GM18507 (cell line): Measurements from ENCODE around the gene ADAMTS12.
"Not testable (repeated sequence)": the region's sequence is repeated elsewhere in the genome, so short reads cannot be mapped to it uniquely, and the experiment has no call there.

Experiments used
- DNase-seq: peaks from one replicate; pipeline ENCODE4 v3.0.0; 2011; ENCODE audit warnings: low read depth; ENCODE audit not compliant: insufficient read length; ENCODE audit errors: extremely low spot score
- FAIRE-seq: peaks from 2 replicates; lab custom pipeline; 2011; peaks lifted over from hg19 to GRCh38; lab: Jason Lieb, UNC

The ADAMTS12 gene

DNA sequence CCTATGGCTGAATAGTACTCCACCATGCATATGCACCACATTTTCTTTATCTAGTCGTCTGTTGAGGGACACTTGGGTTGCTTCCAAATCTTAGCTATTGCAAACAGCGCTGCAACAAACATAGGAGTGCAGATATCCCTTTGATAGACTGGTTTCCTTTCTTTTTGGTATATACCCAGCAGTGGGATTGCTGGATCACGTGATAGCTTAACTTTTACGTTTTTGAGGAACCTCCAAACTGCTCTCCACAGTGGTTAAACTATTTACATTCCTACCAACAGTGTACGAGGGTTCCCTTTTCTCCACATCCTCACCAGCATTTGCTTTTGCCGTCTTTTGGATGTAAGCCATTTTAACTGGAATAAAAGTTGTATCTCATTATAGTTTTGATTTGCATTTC, 308.5 kb downstream of the ADAMTS12 start:
- DNase-seq: no peak
- FAIRE-seq: no peak

GRCh38 chr5:33582417-33582816, 309.4 kb downstream of the ADAMTS12 start:
- no peak for DNase-seq
- no peak for FAIRE-seq

GRCh38 chr5:33579789-33580188, 312.0 kb downstream of the ADAMTS12 start:
- DNase-seq: no peak
- no peak for FAIRE-seq

GRCh38 chr5:33579152-33579551, 312.6 kb downstream of the ADAMTS12 start:
- FAIRE-seq (no peak), DNase-seq (no peak)

DNA sequence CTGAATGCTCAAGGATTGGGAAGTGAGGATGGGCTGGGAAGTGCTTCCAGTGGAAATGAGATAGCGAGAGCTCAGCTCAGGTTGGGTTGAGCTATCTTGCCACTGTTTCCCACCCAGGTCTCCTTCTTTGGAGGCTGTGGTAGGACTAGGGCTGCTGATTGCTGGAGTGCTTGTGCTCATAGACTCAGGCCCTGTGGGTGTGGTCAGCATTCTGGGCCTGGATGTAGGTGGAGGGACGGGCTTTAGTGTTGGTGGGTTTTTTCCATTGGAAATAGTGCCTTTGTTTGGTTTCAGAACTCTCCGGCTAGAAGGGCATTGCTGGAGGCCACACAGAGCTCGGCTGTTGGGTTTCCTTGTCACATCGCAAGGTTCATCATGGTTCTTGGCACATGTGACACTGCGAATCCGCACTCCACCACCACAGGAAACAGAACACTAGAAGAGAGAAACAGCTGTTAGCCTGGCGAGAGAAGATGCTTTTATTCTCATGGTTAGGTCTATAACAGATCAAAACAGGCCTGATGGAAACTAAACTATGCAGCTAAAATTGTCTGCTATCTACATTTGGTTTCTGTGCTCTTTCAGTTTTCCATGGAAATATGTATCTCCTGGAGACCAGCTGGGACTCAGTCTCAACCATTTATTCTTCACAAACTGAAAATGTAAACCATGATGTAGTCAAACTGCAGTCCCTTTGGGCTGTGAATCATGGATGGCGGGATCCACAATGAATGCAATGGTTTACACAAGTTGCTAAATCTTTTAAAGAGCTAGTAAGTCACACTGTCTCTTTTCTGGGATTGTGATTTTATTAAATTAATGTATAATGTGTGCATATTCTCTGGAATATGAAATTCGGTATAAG, 314.8 kb downstream of the ADAMTS12 start:
- DNase-seq (no peak), FAIRE-seq (no peak)

GRCh38 chr5:33565324-33565723, 326.5 kb downstream of the ADAMTS12 start:
- no peak for FAIRE-seq
- DNase-seq: no peak

DNA sequence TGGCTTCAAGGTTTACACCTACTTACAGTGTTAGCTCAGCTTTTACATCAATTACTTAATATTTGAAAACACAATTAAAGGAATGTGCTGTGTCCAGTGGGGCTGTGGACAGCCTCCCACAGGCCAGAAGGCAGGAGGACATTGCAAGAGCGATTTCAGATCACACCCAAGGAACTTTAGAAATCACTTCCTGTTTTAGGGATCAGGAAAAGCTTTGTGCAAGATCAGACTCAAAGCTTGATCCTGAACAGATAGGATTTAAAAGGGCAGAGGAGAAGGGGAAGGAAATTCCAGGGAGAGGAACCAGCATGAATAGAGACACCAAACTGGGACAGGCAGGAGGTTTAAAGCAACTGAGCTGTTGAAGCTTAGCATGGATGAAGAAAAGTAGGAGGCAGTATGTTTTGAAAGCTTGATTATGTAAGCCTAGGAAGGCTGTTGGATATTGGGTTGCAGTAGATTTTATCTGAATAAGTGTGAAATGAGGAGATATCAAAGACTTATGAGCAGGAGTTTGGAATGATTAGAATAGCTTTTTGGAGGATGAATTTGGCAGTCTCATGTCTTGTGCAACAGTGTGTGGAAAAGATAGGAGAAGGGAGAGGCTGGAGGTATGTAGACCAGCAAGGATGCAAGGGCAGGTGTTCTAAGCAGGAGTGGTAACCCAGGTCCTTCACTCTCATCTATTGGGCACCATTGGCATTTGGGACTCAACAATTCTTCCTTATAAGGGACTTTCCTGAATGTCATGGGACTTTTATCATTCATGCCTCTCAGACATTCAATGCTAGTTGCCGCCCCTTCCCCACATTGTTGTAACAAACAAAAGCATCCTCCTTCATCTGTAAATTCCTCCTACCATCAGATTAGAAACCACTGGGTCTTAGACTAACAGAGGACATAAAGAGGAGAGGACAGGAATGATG, 327.5 kb downstream of the ADAMTS12 start:
- FAIRE-seq: no peak
- no peak for DNase-seq

DNA sequence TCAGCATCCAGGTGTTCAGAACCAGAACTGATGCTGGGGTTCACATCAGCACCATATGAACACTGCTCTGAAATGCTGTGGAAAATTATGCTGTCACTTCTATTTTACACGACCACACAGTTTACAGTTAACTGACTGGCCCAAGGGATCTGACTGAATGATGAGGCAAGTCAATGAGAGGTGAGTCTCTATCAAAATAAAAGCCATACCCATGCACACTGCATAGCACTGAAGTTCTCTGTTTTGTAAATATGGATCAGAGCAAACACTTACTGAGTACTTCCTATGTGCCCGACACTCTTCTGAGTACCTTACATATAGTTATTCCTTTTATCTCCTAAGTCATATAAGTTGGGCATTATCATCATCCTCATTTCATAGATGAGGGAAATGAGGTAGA, 328.3 kb downstream of the ADAMTS12 start:
- DNase-seq (no peak), FAIRE-seq (no peak)

DNA sequence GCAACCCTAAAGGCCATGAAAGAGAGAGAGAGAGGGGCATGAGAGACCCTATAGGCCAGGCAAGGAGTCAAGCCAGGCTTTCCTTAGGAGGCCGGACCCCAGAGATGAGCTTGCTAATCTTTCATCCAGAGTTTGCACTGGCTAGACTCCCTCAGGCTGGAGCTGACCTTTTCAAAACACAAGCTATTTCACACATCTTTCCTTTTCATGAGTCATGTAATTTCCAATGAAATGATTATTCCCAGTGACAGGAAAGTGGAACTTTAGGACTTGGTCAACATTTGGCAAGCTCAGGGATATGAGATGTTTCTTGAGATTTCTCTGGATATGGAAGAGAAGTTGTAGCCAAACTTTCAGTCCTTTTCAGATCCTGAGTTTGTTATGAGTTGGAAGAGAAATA, 333.3 kb downstream of the ADAMTS12 start:
- DNase-seq (no peak), FAIRE-seq (no peak)

DNA sequence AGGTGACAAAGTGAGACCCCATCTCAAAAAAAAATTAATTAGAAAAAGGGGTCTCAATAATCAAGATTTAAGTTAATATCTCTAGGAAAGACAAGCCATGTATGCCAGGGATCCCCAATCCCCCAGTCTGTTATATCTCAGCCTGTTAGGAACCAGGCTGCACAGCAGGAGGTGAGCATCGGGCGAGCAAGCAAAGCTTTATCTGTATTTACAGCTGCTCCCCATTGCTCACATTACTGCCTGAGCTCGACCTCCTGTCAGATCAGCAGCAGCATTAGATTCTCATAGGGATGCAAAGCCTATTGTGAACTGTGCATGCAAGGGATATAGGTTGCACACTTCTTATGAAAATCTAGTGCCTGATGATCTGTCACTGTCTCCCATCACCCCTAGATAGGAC, 334.2 kb downstream of the ADAMTS12 start:
- DNase-seq (no peak), FAIRE-seq (no peak)

DNA sequence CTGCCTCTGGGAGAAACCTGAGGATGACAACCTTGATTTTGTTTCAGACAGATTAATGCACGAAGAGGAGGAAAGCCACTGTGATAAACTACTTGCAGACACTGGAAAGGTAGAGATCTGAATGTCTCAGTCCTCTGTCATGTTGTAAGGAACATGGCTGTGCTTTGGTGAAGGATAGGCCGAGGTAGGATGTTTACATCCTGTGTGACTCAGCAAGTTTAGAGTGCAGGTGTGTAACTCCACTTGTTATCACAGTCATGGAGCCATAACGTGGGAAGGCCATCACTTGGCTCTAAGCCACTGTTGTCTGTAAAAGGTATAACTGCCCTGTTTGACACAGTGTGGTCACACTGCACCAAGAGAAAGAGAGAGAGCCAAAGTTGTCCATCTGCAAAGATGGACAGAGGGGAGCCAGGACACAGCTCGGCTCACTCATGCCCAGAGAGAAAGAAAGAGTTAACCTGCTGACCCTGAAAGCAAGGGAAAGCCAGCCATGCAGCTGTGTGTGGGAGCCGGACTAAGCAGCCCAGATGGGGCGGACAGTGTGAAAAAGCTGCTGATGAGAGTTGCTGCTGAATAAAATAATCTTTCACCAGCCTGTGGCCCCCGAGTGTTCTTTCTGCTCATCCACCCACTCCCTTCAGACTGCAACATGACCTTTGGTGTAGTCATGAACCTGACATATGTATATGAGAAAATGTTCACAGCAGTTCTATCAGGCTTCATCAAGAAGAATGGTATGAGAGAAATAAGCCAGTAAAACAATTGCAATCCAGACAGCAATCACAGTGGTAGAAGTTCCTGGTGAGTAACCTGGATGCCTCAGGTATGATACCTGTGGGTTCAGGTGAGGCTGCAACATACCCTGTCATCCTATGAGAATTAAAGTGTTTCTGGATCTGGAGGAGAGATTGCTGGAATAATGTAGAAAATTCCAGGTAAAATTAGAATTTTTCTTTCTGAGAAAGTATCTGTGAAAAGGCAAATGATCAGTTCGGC, 335.2 kb downstream of the ADAMTS12 start:
- no peak for DNase-seq
- FAIRE-seq: no peak

GRCh38 chr5:33549982-33550567, 341.7 kb downstream of the ADAMTS12 start:
- FAIRE-seq (no peak), DNase-seq (no peak)

- DNase-seq, FAIRE-seq: not testable (repeated sequence)
These were observed 352.0 kb downstream of the ADAMTS12 start for GRCh38 chr5:33539790-33540189.

GRCh38 chr5:33539212-33539611, 352.6 kb downstream of the ADAMTS12 start:
- DNase-seq: no peak
- no peak for FAIRE-seq

DNA sequence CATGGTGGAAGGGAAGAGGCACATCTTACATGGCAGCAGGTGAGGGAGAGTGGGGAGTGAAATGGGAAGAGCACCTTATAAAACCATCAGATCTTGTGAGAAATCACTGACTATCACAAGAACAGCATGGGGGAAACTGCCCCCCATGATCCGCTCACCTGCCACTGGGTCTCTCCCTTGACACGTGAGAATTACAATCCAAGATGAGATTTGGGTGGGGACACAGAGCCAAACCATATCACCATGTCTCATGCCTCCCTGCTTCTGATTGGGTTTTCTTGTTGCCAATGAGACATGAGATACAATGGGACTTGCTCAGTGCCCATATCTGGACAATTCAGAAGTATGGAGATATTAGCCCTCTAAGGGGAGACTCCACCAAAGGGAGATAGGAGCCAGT, 353.6 kb downstream of the ADAMTS12 start:
- no peak for DNase-seq
- FAIRE-seq: no peak

DNA sequence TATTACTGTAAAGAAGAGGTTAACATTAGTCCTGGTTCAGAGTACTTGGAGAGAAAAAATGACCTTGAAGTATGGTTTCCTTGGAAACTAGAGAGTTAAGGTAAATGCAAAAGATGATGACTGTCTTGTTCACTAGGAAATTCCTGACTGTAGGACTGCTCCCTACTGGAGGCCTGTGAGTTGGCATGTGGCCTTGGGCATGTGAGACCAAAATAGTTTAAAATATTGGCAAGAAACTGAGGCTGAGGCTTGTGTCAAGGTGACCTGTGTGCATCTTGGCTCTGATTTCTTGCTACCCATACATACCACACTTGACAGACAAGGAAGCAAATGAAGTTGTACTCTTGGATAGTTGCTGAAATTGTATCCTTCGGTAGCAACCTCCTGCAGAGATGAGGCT, 354.6 kb downstream of the ADAMTS12 start:
- FAIRE-seq (no peak), DNase-seq (no peak)

DNA sequence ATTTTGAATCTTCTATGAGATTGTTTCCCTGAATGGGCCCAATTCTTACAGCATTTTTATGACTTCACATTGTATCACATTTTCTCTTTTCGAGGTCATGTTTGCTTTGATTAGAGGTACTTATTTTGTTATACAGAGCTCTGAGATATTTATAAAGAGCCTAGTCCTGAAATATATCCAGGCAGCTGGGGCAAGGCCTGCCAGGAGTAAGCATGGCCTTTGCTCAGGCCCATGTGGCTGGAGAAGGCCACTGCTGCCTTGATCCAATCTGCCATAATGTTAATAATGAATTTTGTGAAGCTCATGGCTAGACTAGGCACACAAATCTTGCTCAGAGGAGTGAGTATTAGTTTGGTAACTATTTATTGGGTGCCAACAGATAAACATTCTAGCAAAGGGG, 355.0 kb downstream of the ADAMTS12 start:
- FAIRE-seq: no peak
- DNase-seq: no peak

DNA sequence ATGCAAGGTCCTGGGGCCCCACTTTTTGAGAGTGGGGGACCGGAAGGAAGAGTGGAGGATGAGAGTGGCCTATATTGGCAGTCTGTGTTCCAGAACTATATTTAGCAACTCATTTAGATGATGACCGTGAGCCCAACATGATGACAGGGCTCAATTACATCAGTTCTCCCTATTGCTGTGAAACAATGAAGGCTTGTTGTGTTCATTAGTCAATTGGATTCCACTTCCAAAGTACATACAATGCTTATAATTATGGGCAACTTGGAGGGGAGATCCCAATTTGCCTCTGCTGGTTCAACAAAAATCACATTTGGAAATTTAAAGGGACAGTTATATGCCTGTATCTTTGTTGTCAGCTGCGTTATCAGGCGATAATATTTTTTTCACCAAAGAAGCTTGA, 360.0 kb downstream of the ADAMTS12 start:
- DNase-seq: no peak
- no peak for FAIRE-seq

DNA sequence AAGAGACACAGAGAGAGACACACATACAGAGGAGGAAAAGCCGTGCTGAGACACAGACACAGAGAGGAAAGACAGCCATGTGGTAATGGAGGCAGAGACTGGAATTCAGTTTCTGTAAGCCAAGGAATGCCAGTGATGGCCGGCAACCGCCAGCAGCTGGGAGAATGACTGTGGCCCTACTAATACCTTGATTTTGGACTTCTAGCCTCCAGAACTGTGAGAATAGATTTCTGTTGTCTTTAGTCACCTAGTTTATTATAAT, 360.8 kb downstream of the ADAMTS12 start:
- DNase-seq: no peak
- no peak for FAIRE-seq
